Measurements from ENCODE around the gene KIRREL3.

DNA sequence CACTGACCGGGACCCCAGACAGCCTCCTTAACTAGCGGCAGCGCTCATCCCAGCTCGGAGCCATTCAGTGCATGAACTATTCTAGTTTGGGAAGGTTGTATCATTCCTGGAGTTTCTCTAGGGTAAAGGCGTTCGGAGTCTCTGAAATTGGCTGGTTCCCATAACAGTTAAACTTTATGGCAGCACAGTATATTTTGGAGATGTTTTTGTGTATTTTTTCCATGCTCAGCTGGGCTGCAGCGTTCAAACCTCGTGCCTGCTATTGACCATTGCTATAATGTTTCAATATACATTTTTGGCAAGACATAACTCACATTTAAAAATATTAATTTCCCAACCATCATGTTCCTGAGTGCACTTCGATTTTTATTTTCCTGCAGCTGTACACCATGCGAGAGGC, 475.4 kb downstream of the KIRREL3 start:
- no peak for TF ChIP-seq CTCF (IDR thresholded peaks at IDR 0.05)
- no peak for TF ChIP-seq EP300 (IDR thresholded peaks at IDR 0.05; ENCODE audit: low read depth)
